ENCODE measurements around the gene SPRED1.

Gene SPRED1

GRCh38 chr15:38252481-38253350 is at the start of gene SPRED1:
SPRED1 (plus strand) TSS chr15:38252836; CDS start chr15:38253186, 350 bp downstream.
- TF ChIP-seq CTCF (IDR thresholded peaks at IDR 0.05; ENCODE audit: insufficient read depth, missing control alignments), result no peak
- DNase-seq (ENCODE audit: insufficient read length, low spot score), result no peak

GRCh38 chr15:38205526-38206272 is 46.9 kb upstream of the SPRED1 start:
- TF ChIP-seq CTCF (IDR thresholded peaks at IDR 0.05; ENCODE audit: insufficient read depth, missing control alignments), result no peak
- no peak for FAIRE-seq
- DNase-seq (ENCODE audit: insufficient read length, low spot score), result no peak

More at GRCh38 chr15:38252481-38253350, at the start of gene SPRED1:
- no peak for FAIRE-seq

GRCh38 chr15:38207621-38208020 is 45.0 kb upstream of the SPRED1 start:
- no peak for TF ChIP-seq CTCF (IDR thresholded peaks at IDR 0.05; ENCODE audit: insufficient read depth, missing control alignments)
- DNase-seq (ENCODE audit: insufficient read length, low spot score) (no peak), FAIRE-seq (no peak)

GRCh38 chr15:38208206-38208605 is 44.4 kb upstream of the SPRED1 start:
- DNase-seq (ENCODE audit: insufficient read length, low spot score) (no peak), FAIRE-seq (no peak)
- no peak for TF ChIP-seq CTCF (IDR thresholded peaks at IDR 0.05; ENCODE audit: insufficient read depth, missing control alignments)

GRCh38 chr15:38208779-38209178 is 43.9 kb upstream of the SPRED1 start:
- FAIRE-seq (no peak), DNase-seq (ENCODE audit: insufficient read length, low spot score) (no peak)
- TF ChIP-seq CTCF (IDR thresholded peaks at IDR 0.05; ENCODE audit: insufficient read depth, missing control alignments), result no peak

GRCh38 chr15:38211249-38211648 is 41.4 kb upstream of the SPRED1 start:
- DNase-seq (ENCODE audit: insufficient read length, low spot score), result no peak
- no peak for TF ChIP-seq CTCF (IDR thresholded peaks at IDR 0.05; ENCODE audit: insufficient read depth, missing control alignments)
- no peak for FAIRE-seq

All from D721Med (cell line).